ENCODE measurements around the gene PODXL2. TPM values are rescaled to one million over a fixed set of nuclear protein-coding genes. Genes with fewer than 3 reads are reported as not detected.

The PODXL2 gene, protein sequence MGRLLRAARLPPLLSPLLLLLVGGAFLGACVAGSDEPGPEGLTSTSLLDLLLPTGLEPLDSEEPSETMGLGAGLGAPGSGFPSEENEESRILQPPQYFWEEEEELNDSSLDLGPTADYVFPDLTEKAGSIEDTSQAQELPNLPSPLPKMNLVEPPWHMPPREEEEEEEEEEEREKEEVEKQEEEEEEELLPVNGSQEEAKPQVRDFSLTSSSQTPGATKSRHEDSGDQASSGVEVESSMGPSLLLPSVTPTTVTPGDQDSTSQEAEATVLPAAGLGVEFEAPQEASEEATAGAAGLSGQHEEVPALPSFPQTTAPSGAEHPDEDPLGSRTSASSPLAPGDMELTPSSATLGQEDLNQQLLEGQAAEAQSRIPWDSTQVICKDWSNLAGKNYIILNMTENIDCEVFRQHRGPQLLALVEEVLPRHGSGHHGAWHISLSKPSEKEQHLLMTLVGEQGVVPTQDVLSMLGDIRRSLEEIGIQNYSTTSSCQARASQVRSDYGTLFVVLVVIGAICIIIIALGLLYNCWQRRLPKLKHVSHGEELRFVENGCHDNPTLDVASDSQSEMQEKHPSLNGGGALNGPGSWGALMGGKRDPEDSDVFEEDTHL
- 1 to 10 TPM; 1.9 TPM for total RNA-seq

DNA sequence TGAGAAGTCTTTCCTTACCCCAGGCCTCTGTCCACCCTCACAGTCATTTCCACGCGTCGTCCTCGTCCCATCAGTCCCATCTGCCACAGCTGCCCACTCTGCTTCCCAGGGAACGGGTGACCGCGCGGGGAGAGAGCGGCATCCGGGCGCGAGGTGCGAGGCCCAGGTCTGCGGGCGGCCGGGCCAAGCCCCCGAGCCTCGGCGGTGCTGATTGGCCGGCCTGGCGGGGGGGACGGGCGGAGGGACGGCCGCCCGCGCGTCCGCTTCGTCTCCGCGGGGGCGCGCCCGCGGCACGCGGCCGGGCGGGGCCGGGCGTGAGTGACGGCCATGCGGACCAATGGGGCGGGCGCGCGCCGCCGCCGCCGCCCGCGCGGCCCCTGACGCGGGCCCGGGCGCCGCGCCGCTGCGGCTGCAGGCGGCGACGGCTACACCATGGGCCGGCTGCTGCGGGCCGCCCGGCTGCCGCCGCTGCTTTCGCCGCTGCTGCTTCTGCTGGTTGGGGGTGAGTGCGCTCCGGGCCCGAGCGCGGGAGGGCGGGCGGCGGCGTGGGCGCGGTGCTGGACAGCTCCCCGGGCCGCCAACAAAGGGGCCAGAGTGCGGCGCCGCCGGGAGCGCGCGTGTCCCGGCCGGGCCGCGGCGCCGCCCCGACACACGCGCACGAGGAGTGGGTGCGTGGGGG is at the start of gene PODXL2:
TSS of gene PODXL2 (plus strand) at position 398 of the 679 bp plus-strand sequence. CDS start at position 433, 35 bp downstream.
- peaks cover 28% of the 10 kb centered on the region for H3K4me1 Mint-ChIP-seq
- DNase-seq (peak; percentile 53), ATAC-seq (peak; percentile 61)
- ChIA-PET POLR2A (interaction anchor here (2.1 kb wide), 1 partner anchor 31 kb away, joined by 10 read pairs; the partner anchor contains the start of gene MCM2), CTCF (no interaction called here)
- no peaks in the 10 kb centered on the region for H3K36me3 Mint-ChIP-seq (ENCODE audit: low read depth)
- H3K27ac Mint-ChIP-seq, result peak within 1 kb of the TSS; percentile 58
- intact Hi-C loops (cut with DNase I, micrococcal nuclease), result loop anchor here in 1 of 2 experiments (1.0 to 2.0 kb wide), 3 partner anchors 31 to 44 kb away; partner anchors contain the start of genes ABTB1, MCM2 and TPRA1
- H3K27me3 Mint-ChIP-seq, result peaks cover 24% of the 10 kb centered on the region
- peak within 1 kb of the TSS; percentile 66 for H3K4me3 Mint-ChIP-seq
- no peaks in the 10 kb centered on the region for H3K9me3 Mint-ChIP-seq (ENCODE audit: low read depth)

DNA sequence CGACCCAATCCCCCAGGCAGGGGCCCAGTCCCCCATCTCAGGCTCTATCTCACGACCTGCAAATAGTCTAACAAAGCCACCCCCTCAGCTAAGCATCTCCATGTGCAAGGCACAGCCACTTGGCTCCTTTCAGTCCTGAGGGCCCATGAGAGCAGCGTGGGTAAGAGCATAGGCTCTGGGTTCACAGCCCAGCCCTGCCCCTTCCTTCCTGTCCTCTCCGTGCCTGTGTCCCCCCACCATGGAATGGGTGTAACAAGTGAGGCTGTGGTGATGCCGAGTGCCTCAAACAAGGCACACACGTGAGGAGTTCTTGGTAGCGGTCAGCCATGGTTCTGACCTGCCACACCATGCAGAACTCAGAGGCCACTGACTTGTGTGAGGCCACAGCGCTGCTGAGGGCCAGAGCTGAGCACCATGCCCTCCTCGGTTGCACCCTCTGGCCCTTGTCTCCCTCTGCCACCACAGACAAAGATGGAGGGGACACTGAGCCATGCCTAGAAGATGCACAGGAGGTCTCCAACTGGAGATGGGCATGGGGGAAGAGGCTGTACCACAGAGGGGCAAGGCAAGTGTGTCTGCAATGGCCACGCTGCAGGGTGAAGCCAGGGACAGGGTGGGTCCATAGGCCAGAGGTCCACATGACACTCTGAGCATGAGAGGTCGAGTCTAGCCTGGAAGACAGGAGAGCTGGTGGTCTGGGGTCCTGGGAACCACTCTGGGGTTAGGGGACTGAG is 48.5 kb upstream of the PODXL2 start:
- no peak for DNase-seq
- peaks cover 8% of the 10 kb centered on the region for H3K36me3 Mint-ChIP-seq (ENCODE audit: low read depth)
- no peaks in the 10 kb centered on the region for H3K27me3 Mint-ChIP-seq
- no peak for ATAC-seq
- no peak overlapping the region for H3K27ac Mint-ChIP-seq
- ChIA-PET CTCF (interaction anchor here (0.6 to 0.8 kb wide), 3 partner anchors 211 to 1384 kb away, joined by 3 to 4 read pairs (median 3); no protein-coding TSS in a partner anchor), POLR2A (no interaction called here)
- H3K4me1 Mint-ChIP-seq, result peaks cover 13% of the 10 kb centered on the region
- intact Hi-C loops (cut with DNase I, micrococcal nuclease), result no loop called here
- H3K9me3 Mint-ChIP-seq (ENCODE audit: low read depth), result no peaks in the 10 kb centered on the region
- H3K4me3 Mint-ChIP-seq, result no peak overlapping the region

DNA sequence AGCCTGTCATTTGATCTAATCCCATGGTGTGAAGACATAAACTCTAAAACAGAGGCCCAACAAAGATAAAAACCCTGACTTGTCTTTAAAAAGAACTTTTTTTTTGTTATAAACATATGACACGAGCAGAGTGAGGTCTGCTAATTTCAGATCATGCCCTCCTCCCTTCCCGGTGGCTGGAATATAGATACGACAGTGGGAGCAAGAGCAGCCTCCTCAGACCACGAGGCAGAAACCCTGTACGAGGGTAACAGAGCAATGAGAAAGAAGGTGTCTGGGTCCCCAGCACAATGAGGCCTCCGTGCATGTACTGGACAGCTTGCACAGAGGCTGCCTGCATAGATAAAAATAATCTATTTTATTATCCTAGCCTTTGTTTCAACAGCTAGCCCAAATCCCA is 44.3 kb upstream of the PODXL2 start:
- Mint-ChIP-seq H3K4me3 (no peak overlapping the region), H3K36me3 (ENCODE audit: low read depth) (peaks cover 5% of the 10 kb centered on the region), H3K4me1 (peaks cover 27% of the 10 kb centered on the region), H3K27me3 (no peaks in the 10 kb centered on the region), H3K27ac (no peak overlapping the region), H3K9me3 (ENCODE audit: low read depth) (no peaks in the 10 kb centered on the region)
- CTCF ChIA-PET, result interaction anchor here (0.6 to 1.7 kb wide), 2 partner anchors 9 to 117 kb away, joined by 3 to 5 read pairs; no protein-coding TSS in a partner anchor
- DNase-seq (no peak), ATAC-seq (no peak)
- POLR2A ChIA-PET, result no interaction called here
- intact Hi-C loops (cut with DNase I, micrococcal nuclease), result no loop called here

DNA sequence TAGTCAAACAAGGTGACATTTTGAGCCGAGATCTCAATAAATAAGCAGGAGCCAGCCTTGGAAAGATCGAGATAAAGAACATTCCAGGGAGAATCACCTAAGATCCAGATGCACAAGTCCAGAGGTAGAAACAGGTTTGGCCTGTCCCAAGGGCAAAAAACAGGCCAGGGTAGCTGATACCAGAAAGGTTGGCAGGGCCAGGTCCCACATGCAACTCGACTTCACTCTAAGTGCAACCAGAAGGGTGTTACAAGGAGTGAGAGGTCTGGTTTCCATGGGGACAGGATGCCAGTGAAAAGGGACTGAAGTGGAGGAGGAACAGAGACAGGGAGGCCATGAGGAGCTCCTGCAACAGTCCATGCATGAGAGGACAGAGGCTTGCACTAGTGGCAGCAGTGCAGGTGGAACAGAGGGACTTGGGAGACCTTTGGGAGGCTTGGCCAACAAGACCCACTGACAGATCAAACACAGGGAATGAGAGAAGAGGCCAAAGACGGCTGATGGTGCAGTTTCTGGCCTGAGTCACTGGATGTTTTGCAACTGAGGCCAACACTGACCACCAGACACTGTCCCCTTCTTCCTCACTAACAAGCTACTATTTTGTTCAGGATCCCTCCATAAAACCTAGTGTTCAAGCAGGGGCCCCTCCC is 43.7 kb upstream of the PODXL2 start:
- CTCF ChIA-PET, result interaction anchor here (0.6 to 2.1 kb wide), 2 partner anchors 10 to 117 kb away, joined by 3 to 8 read pairs; no protein-coding TSS in a partner anchor
- DNase-seq, result no peak

DNA sequence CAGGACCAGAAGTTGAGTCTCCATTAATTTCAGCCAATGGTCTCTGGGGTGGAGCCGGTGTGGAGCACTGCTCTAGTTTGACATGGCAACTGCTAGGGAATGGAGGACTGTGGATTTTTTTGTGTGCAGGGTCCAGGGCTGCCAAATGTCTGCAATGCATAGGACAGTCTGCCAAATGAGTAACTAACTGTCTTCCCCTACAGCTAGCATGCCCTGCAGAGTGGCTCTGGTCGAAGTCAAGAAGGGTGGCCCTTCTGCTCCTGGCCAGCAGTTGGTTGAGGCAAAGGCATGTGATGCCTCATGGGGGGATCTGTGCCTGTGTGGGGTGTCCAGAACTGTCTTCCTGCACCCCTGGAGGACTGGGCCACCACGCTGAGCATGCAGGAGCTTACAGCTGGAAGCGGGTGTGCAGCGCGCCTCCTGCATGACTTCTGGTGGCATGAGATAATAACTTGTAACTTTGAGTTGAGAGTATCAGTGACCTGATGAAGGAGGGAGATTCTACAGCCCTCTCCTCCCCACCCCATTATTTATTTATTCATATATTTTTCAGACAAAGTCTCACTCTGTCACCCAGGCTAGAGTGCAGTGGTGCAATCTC is 43.1 kb upstream of the PODXL2 start:
- POLR2A ChIA-PET, result interaction anchor here (0.8 to 1.0 kb wide), 2 partner anchors 21 to 67 kb away, joined by 3 read pairs; no protein-coding TSS in a partner anchor
- H3K27me3 Mint-ChIP-seq, result no peaks in the 10 kb centered on the region

More for the DNA sequence above, 43.7 kb upstream of the PODXL2 start:
- Mint-ChIP-seq H3K4me1 (peaks cover 27% of the 10 kb centered on the region), H3K4me3 (no peak overlapping the region), H3K9me3 (ENCODE audit: low read depth) (no peaks in the 10 kb centered on the region), H3K36me3 (ENCODE audit: low read depth) (peaks cover 5% of the 10 kb centered on the region), H3K27me3 (no peaks in the 10 kb centered on the region), H3K27ac (no peak overlapping the region)
- POLR2A ChIA-PET, result no interaction called here
- intact Hi-C loops (cut with DNase I, micrococcal nuclease), result no loop called here
- ATAC-seq, result no peak

DNA sequence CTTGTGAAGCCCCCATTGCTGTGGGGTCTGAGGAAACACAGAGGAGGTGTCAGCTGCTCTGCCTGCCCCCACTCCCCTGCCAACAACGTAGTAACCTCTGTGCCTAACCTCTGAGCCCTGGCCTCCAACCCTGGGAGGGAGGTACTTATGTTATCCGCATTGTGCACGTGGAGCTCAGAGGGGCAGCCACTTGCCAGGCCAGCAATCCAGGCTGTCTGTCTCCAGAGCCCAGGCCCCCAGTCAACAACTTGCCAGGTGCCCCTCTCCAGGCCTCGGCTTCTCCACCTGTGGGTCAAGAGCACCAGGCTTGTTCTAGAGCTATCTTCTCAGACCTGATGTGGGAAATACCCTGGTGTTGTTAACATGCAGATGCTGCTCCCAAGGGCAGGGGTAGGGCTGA is 41.1 kb upstream of the PODXL2 start:
- Mint-ChIP-seq H3K27me3 (no peaks in the 10 kb centered on the region), H3K36me3 (ENCODE audit: low read depth) (peaks cover 5% of the 10 kb centered on the region), H3K27ac (no peak overlapping the region), H3K4me3 (no peak overlapping the region), H3K4me1 (peaks cover 29% of the 10 kb centered on the region), H3K9me3 (ENCODE audit: low read depth) (no peaks in the 10 kb centered on the region)
- DNase-seq (no peak), ATAC-seq (no peak)
- ChIA-PET POLR2A (interaction anchor here (0.7 kb wide), 1 partner anchor 328 kb away, joined by 3 read pairs; no protein-coding TSS in a partner anchor), CTCF (interaction anchor here (0.5 to 2.4 kb wide), 2 partner anchors 13 to 170 kb away, joined by 3 to 10 read pairs; no protein-coding TSS in a partner anchor)
- intact Hi-C loops (cut with DNase I, micrococcal nuclease), result no loop called here

More for the DNA sequence above, 43.1 kb upstream of the PODXL2 start:
- H3K36me3 Mint-ChIP-seq (ENCODE audit: low read depth), result peaks cover 5% of the 10 kb centered on the region
- CTCF ChIA-PET, result interaction anchor here (2.1 kb wide), 1 partner anchor 11 kb away, joined by 8 read pairs; no protein-coding TSS in a partner anchor
- H3K9me3 Mint-ChIP-seq (ENCODE audit: low read depth), result no peaks in the 10 kb centered on the region
- DNase-seq (no peak), ATAC-seq (no peak)
- H3K27ac Mint-ChIP-seq, result no peak overlapping the region
- intact Hi-C loops (cut with DNase I, micrococcal nuclease), result no loop called here
- peaks cover 24% of the 10 kb centered on the region for H3K4me1 Mint-ChIP-seq
- H3K4me3 Mint-ChIP-seq, result no peak overlapping the region

DNA sequence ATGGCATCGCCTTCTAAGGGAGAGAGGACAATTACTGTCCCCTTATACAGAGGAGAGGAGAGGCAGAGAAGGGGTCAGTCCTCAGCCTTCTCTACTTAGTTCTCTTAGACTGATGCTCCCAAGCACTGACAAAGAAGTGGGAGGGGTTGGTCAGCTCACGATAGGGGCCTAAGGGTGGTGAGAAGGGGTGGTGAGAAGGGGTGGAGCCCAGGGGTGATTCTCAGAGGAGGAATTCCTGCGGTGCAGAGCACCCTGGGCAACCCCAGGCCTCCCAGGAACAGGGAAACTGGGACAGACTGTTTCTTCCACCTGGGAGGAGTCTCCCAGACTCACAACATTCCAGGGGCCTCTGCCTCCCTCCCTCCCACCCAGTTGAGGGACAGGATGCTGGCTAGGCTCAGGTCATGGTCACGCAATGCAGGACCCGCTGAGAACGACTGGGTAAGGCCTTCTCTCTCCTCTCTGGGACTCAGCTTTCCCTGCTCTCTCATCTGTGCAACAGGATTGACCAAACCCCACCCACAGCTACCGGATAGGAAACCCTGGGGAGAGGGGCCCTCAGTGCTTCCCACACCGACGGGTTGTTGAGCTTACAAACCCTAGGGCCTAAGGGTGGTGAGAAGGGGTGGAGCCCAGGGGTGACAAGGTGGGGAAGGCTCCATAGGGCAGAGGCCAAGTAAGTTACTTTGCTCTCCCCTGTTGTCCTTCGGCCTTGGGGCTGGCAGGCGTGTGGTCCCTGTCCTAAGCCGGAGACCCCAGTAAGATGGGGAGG is 40.0 kb upstream of the PODXL2 start:
- intact Hi-C loops (cut with DNase I, micrococcal nuclease), result no loop called here
- ChIA-PET POLR2A (interaction anchor here (1.0 to 2.1 kb wide), 3 partner anchors 10 to 22 kb away, joined by 3 to 13 read pairs (median 3); partner anchors contain the start of gene MCM2), CTCF (interaction anchor here (0.9 to 2.4 kb wide), 2 partner anchors 13 to 14 kb away, joined by 3 to 10 read pairs; no protein-coding TSS in a partner anchor)
- ATAC-seq (peak; percentile 21), DNase-seq (peak; percentile 62)
- Mint-ChIP-seq H3K27me3 (no peaks in the 10 kb centered on the region), H3K4me3 (peak overlapping the region; percentile 84), H3K9me3 (ENCODE audit: low read depth) (no peaks in the 10 kb centered on the region), H3K4me1 (peaks cover 29% of the 10 kb centered on the region), H3K27ac (peak overlapping the region; percentile 63), H3K36me3 (ENCODE audit: low read depth) (peaks cover 5% of the 10 kb centered on the region)

DNA sequence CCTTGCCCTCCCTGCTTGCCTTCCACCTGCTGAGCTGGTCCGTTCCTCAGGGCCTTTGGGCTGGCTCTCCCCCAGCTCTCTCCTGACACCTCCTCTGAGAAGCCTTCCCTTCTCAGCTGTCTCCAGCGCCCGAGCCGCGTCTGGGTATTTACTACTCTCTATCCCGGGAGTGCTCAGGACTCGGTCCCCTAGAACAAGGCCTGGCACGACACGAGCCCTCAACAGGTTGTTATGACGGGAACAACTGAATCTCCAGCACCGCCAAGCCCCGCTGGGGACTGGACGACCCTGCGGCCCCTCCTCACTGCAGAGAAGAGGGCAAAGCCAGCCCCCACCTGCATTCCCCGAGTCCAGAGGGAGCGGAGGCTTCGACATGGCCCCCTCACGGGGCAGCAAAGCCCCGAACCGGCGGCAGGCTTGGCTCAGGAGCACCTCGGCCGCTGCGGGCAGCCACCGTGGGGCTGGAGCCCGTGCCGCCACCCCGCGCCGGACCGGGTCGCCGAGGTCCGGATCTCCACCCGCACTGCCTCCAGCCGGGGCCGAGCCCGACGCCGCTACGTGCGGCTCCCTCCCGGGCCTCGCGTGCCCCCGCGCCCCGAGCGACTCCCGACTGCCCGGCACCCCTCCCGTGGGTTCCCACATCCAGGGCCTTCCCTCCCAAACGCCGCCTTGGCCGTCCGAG is 39.2 kb upstream of the PODXL2 start:
- H3K27ac Mint-ChIP-seq, result peak overlapping the region; percentile 63
- peaks cover 5% of the 10 kb centered on the region for H3K36me3 Mint-ChIP-seq (ENCODE audit: low read depth)
- ATAC-seq (no peak), DNase-seq (peak; percentile 41)
- no peaks in the 10 kb centered on the region for H3K9me3 Mint-ChIP-seq (ENCODE audit: low read depth)
- POLR2A ChIA-PET, result interaction anchor here (0.6 to 2.1 kb wide), 4 partner anchors 9 to 21 kb away, joined by 3 to 13 read pairs (median 4); partner anchors contain the start of gene MCM2
- peak overlapping the region; percentile 84 for H3K4me3 Mint-ChIP-seq
- CTCF ChIA-PET, result interaction anchor here (0.6 to 2.4 kb wide), 4 partner anchors 10 to 464 kb away, joined by 3 to 10 read pairs (median 3); no protein-coding TSS in a partner anchor
- H3K27me3 Mint-ChIP-seq, result no peaks in the 10 kb centered on the region
- peaks cover 29% of the 10 kb centered on the region for H3K4me1 Mint-ChIP-seq
- intact Hi-C loops (cut with DNase I, micrococcal nuclease), result loop anchor here (1.0 to 10.0 kb wide), 14 partner anchors 9 to 1673 kb away; partner anchors contain the start of genes ABTB1 (in 2 of the 2), MCM2 (in 2 of the 2), SEC61A1 (in 2 of the 2) and CHCHD6 (in 1 of the 2)

DNA sequence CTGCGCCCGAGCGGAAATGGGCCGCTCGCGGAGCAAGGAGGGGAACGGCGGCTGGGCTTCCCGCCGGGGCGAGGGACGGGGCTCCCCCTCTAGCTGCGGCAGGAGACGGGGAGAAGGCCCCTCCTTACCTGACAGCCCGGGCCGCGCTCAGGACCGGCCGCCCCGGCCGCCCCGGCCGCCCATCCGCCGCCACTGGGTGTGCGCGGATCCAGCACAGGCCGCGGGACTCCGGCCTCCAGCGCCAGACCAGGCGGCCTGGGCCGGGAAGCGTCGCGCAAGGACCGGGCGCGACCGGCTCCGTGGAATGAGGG is 38.7 kb upstream of the PODXL2 start:
- Mint-ChIP-seq H3K27ac (peak overlapping the region; percentile 96), H3K36me3 (ENCODE audit: low read depth) (peaks cover 5% of the 10 kb centered on the region), H3K27me3 (no peaks in the 10 kb centered on the region), H3K9me3 (ENCODE audit: low read depth) (no peaks in the 10 kb centered on the region), H3K4me3 (peak overlapping the region; percentile 78), H3K4me1 (peaks cover 27% of the 10 kb centered on the region)
- ChIA-PET CTCF (interaction anchor here (0.6 to 1.6 kb wide), 4 partner anchors 9 to 464 kb away, joined by 3 to 5 read pairs (median 3); no protein-coding TSS in a partner anchor), POLR2A (interaction anchor here (0.6 to 2.1 kb wide), 4 partner anchors 8 to 15 kb away, joined by 4 to 13 read pairs (median 4); partner anchors contain the start of gene MCM2)
- intact Hi-C loops (cut with DNase I, micrococcal nuclease), result loop anchor here (1.0 to 10.0 kb wide), 14 partner anchors 8 to 1673 kb away; partner anchors contain the start of genes ABTB1 (in 2 of the 2), MCM2 (in 2 of the 2), SEC61A1 (in 2 of the 2) and CHCHD6 (in 1 of the 2)
- DNase-seq (peak; percentile 57), ATAC-seq (peak; percentile 24)
